Epithelial cell of proximal tubule (primary cell): ENCODE results near the gene PRSS56. TPM values are rescaled to one million over a fixed set of nuclear protein-coding genes. Genes with fewer than 3 reads are reported as not detected.
A peak's percentile ranks its signal among the peaks of the same experiment; 100 is the strongest.

Source experiments
- DNase-seq: peaks from one replicate; pipeline ENCODE4 v3.0.0-alpha.2; 2011; ENCODE audit warnings: low read depth
- H3K4me3 ChIP-seq: 2 replicates; pipeline ENCODE4 v1.5.1; 2011; ENCODE audit warnings: low read depth, mild to moderate bottlenecking, low read length
- total RNA-seq: library from RNA; depleted of rRNA; stranded (reverse); fragments of >200 nt; gene quantifications from 2 replicates; pipeline ENCODE4 v1.2.3, GENCODE V29; 2015
- TF ChIP-seq, protein P1 (sequence below): conservative IDR thresholded peaks from 2 replicates; pipeline ENCODE4 v1.5.1; 2012; ENCODE audit warnings: low read depth, mild to moderate bottlenecking, low read length

Gene PRSS56
- total RNA-seq, 1 donor from 2014 or later, result not detected

DNA sequence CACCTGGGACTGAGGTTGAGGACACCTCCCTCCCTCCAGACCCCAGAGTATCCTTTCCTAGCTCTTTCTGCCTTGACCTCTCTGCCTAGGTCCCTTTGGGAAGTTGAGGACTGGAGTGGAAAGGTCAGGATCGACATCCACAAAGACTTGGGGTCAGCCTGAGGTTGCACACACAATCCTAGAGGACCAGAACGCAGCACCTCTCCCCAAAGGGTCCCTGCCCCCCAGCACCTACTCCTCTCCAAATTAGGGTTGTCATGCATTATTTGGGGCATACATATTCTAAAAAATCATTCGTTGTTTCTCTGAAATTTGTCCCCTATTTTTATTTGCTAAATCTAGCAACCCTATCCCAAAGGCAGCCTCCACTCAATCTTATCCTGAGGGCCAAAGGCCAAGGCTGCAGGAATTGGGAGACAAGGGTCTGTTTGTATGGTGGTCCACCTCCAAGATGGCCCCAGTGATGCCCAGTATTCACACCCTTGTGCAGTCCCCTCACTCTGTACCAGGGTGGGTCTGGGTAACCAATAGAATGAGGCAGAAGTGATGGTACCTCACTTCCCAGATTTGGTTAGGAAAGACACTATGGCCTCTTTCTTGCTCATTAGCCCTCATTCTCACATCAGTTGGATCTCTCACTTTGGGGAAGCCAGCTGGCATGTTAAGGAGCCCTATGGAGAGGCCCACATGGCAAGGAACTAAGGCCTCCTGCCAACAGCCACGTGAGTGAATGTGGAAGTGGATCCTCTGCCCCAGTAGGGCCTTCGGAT lies 15.8 kb downstream of the PRSS56 start:
- no peak for DNase-seq
- TF ChIP-seq, protein P1, sequence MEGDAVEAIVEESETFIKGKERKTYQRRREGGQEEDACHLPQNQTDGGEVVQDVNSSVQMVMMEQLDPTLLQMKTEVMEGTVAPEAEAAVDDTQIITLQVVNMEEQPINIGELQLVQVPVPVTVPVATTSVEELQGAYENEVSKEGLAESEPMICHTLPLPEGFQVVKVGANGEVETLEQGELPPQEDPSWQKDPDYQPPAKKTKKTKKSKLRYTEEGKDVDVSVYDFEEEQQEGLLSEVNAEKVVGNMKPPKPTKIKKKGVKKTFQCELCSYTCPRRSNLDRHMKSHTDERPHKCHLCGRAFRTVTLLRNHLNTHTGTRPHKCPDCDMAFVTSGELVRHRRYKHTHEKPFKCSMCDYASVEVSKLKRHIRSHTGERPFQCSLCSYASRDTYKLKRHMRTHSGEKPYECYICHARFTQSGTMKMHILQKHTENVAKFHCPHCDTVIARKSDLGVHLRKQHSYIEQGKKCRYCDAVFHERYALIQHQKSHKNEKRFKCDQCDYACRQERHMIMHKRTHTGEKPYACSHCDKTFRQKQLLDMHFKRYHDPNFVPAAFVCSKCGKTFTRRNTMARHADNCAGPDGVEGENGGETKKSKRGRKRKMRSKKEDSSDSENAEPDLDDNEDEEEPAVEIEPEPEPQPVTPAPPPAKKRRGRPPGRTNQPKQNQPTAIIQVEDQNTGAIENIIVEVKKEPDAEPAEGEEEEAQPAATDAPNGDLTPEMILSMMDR, result no peak
- no peak overlapping the region for H3K4me3 ChIP-seq

DNA sequence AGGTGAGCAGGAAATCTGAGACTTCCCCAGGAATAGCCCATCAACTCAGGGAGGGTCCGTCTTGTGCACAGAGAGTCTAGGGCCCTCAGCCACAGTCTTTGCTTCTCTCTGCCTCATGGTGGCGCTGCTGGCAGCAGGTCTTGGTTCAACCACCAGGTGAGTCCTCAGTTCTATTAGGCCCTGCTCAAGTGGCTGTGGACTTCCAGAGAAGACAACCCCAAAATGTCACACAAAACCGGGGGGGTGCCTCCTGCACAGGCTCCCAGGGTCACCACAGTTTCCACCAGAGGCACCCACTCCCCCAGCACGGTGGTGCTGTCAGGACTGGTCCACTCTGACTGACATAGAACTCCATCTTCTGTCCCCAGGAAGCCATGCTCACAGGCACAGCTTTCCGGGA lies 16.9 kb downstream of the PRSS56 start:
- TF ChIP-seq, protein P1, result peak; percentile 55
- H3K4me3 ChIP-seq, result no peak overlapping the region
- DNase-seq, result no peak

DNA sequence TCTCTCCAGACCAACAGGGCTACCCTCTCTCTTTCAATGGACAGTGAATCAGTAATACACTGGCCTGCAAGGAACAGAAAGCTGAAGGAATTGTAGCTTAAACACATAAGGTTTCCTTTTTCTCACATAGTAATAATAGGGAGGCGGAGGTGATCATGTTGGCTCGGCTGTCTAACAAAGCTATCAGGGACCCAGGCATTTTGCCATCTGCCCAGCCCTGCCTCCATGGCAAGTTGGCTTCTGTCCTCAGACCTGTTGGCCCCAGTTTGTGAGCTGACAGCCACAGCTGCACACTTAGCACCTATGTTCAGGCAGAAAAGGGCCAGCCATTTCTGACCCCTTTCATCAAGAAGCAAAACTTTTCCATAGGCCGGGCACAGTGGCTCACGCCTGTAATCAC lies 17.3 kb downstream of the PRSS56 start:
- TF ChIP-seq, protein P1, result no peak

DNA sequence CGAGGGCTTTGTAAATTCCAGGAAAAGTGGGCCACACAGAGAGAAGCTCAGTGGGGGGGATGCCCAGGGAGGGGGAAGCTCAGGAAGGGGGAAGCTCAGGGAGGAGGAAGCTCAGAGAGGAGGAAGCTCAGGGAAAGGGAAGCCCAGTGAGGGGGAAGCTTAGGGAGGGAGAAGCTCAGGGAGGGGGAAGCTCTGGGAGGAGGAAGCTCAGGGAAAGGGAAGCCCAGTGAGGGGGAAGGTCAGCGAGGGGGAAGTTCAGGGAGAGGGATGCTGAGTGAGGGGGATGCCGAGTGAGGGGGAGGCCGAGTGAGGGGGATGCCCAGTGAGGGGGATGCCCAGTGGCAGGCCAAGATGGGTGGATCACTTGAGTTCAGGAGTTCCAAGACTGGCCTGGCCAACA lies 18.5 kb downstream of the PRSS56 start:
- no peak for DNase-seq
- no peak overlapping the region for H3K4me3 ChIP-seq
- TF ChIP-seq, protein P1, result no peak

More for the DNA sequence above, 17.3 kb downstream of the PRSS56 start:
- no peak for DNase-seq
- H3K4me3 ChIP-seq, result no peak overlapping the region

DNA sequence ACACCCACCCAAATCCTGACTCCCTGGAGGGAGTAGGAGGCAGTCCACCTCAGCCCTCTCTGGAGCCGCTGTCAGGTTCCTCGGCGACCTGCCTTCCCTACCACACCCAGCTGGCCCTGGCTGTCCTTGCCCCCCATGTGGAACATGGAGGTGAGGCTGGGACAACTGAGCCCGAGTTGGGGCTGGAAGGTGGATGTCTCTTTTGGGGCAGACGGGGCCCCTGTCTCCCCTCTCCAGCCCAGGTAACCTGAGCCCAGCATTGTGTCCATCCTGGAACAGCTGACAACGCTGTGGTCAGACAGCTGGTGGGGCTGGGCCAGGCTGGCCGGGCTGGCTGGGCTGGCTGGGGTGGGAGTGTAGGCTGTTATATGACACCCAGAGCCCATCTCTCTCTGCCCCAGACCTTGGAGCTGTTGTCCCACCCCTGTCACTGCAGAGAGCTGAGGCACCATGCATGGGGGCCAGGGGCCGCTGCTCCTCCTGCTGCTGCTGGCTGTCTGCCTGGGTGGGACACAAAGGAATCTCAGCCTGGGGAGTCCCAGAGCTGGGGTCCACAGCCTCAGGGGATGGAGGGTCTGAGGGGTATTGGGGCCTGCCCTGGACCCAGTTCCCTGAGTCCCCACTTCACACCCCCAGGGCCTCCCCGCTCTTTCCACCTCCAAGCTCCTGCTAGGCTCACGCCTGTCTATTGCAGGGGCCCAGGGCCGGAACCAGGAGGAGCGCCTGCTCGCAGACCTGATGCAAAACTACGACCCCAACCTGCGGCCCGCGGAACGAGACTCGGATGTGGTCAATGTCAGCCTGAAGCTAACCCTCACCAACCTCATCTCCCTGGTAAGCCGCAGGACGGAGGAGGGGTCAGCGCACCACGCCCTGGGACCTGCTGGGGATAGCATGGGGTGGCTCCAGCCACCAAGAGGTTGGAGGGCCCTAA lies 19.4 kb downstream of the PRSS56 start, which contains the start of gene CHRNG:
Gene CHRNG (plus strand): TSS at position 395 of the 934 bp plus-strand sequence. CDS start 56 bp downstream, at position 451.
- DNase-seq, result no peak
- H3K4me3 ChIP-seq, result no peak within 1 kb of the TSS
- TF ChIP-seq, protein P1, result no peak

DNA sequence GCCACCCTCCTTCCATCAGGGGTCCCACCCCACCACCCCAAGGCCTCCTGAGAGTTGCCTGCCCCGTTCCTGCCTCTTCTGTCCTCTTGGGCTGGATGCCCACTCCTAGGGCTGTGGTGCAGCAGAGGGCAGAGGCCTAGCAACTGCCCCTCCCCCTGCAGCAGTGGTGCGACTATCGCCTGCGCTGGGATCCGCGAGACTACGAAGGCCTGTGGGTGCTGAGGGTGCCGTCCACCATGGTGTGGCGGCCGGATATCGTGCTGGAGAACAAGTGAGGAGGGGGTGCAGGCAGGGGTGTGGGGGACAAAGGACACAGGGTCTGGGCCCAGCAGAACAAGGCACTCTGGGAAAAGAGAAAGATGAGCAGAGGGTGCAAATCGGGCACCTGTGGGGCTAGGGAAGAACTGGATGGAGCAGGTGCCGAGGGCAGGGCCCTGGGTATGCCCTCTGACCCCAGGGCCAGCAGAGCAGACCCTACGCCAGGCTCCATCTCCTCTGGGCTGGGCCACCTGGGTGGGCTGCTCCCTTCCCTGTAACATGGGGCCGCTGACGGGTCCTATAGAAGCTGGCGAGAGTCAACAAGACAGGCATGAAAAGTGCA lies 20.4 kb downstream of the PRSS56 start:
- TF ChIP-seq, protein P1, result no peak
- H3K4me3 ChIP-seq, result no peak overlapping the region
- no peak for DNase-seq
